ENCODE results near the gene SNX22.
"Not testable (repeated sequence)": the region's sequence is repeated elsewhere in the genome, so short reads cannot be mapped to it uniquely, and the experiment has no call there.

The SNX22 gene

GRCh38 chr15:64112073-64112772, 39.3 kb upstream of the SNX22 start:
- no peaks in the 10 kb centered on the region for H3K27me3 ChIP-seq (ENCODE audit: insufficient read depth, insufficient read length)

GRCh38 chr15:64112904-64113303, 38.6 kb upstream of the SNX22 start:
- no peaks in the 10 kb centered on the region for H3K9me3 ChIP-seq (ENCODE audit: insufficient read depth, low read length)
- H3K9ac ChIP-seq (ENCODE audit: insufficient read length, low read depth), result no peak overlapping the region
- no peak for DNase-seq (ENCODE audit: low read depth, low spot score)
- H3K4me3 ChIP-seq (ENCODE audit: insufficient read length, low read depth), result no peak overlapping the region
- H3K36me3 ChIP-seq (ENCODE audit: insufficient read depth, insufficient read length, low read length), result peaks cover 36% of the 10 kb centered on the region
- no peak for TF ChIP-seq SUZ12 (IDR thresholded peaks at IDR 0.05; ENCODE audit: extremely low read depth, insufficient read depth, insufficient read length)
- TF ChIP-seq YY1 (IDR thresholded peaks at IDR 0.05; ENCODE audit: insufficient read depth, insufficient read length), result no peak
- TF ChIP-seq ZNF274 (IDR thresholded peaks at IDR 0.05; ENCODE audit: low read depth, low read length), result no peak
- H3K27me3 ChIP-seq (ENCODE audit: insufficient read depth, insufficient read length), result no peaks in the 10 kb centered on the region
- peaks cover 2% of the 10 kb centered on the region for H3K4me1 ChIP-seq (ENCODE audit: insufficient read depth, insufficient read length)

More at GRCh38 chr15:64112073-64112772, 39.3 kb upstream of the SNX22 start:
- no peak for DNase-seq (ENCODE audit: low read depth, low spot score)
- H3K36me3 ChIP-seq (ENCODE audit: insufficient read depth, insufficient read length, low read length), result peaks cover 34% of the 10 kb centered on the region
- no peaks in the 10 kb centered on the region for H3K9me3 ChIP-seq (ENCODE audit: insufficient read depth, low read length)
- no peak overlapping the region for H3K4me3 ChIP-seq (ENCODE audit: insufficient read length, low read depth)
- H3K4me1 ChIP-seq (ENCODE audit: insufficient read depth, insufficient read length), result peaks cover 2% of the 10 kb centered on the region
- TF ChIP-seq YY1 (IDR thresholded peaks at IDR 0.05; ENCODE audit: insufficient read depth, insufficient read length) (no peak), ZNF274 (IDR thresholded peaks at IDR 0.05; ENCODE audit: low read depth, low read length) (no peak), SUZ12 (IDR thresholded peaks at IDR 0.05; ENCODE audit: extremely low read depth, insufficient read depth, insufficient read length) (no peak)
- H3K9ac ChIP-seq (ENCODE audit: insufficient read length, low read depth), result no peak overlapping the region

- H3K36me3 ChIP-seq (ENCODE audit: insufficient read depth, insufficient read length, low read length), result peaks cover 69% of the 10 kb centered on the region
- no peaks in the 10 kb centered on the region for H3K4me1 ChIP-seq (ENCODE audit: insufficient read depth, insufficient read length)
- no peaks in the 10 kb centered on the region for H3K9me3 ChIP-seq (ENCODE audit: insufficient read depth, low read length)
- H3K27me3 ChIP-seq (ENCODE audit: insufficient read depth, insufficient read length), result no peaks in the 10 kb centered on the region
- no peak for DNase-seq (ENCODE audit: low read depth, low spot score)
- TF ChIP-seq YY1 (IDR thresholded peaks at IDR 0.05; ENCODE audit: insufficient read depth, insufficient read length) (no peak), SUZ12 (IDR thresholded peaks at IDR 0.05; ENCODE audit: extremely low read depth, insufficient read depth, insufficient read length) (no peak), ZNF274 (IDR thresholded peaks at IDR 0.05; ENCODE audit: low read depth, low read length) (no peak)
- H3K4me3 ChIP-seq (ENCODE audit: insufficient read length, low read depth), result no peak overlapping the region
- no peak overlapping the region for H3K9ac ChIP-seq (ENCODE audit: insufficient read length, low read depth)
Observed at GRCh38 chr15:64117759-64118487, 33.6 kb upstream of the SNX22 start.

- not testable (repeated sequence) for H3K9ac ChIP-seq (ENCODE audit: insufficient read length, low read depth); H3K4me3 ChIP-seq (ENCODE audit: insufficient read length, low read depth); DNase-seq (ENCODE audit: low read depth, low spot score); H3K27me3 ChIP-seq (ENCODE audit: insufficient read depth, insufficient read length); H3K4me1 ChIP-seq (ENCODE audit: insufficient read depth, insufficient read length); H3K9me3 ChIP-seq (ENCODE audit: insufficient read depth, low read length)
- H3K36me3 ChIP-seq (ENCODE audit: insufficient read depth, insufficient read length, low read length), result peaks cover 68% of the 10 kb centered on the region
Observed at GRCh38 chr15:64120322-64120721, 31.2 kb upstream of the SNX22 start.

- H3K4me1 ChIP-seq (ENCODE audit: insufficient read depth, insufficient read length), result no peaks in the 10 kb centered on the region
- no peaks in the 10 kb centered on the region for H3K27me3 ChIP-seq (ENCODE audit: insufficient read depth, insufficient read length)
- H3K9me3 ChIP-seq (ENCODE audit: insufficient read depth, low read length), result no peaks in the 10 kb centered on the region
- DNase-seq (ENCODE audit: low read depth, low spot score), result no peak
- peaks cover 66% of the 10 kb centered on the region for H3K36me3 ChIP-seq (ENCODE audit: insufficient read depth, insufficient read length, low read length)
- TF ChIP-seq SUZ12 (IDR thresholded peaks at IDR 0.05; ENCODE audit: extremely low read depth, insufficient read depth, insufficient read length) (no peak), YY1 (IDR thresholded peaks at IDR 0.05; ENCODE audit: insufficient read depth, insufficient read length) (no peak), ZNF274 (IDR thresholded peaks at IDR 0.05; ENCODE audit: low read depth, low read length) (no peak)
- H3K9ac ChIP-seq (ENCODE audit: insufficient read length, low read depth), result no peak overlapping the region
- H3K4me3 ChIP-seq (ENCODE audit: insufficient read length, low read depth), result no peak overlapping the region
Observed at GRCh38 chr15:64121614-64122013, 29.9 kb upstream of the SNX22 start.

GRCh38 chr15:64122444-64122843, 29.1 kb upstream of the SNX22 start:
- Histone ChIP-seq H3K9ac (ENCODE audit: insufficient read length, low read depth) (no peak overlapping the region), H3K36me3 (ENCODE audit: insufficient read depth, insufficient read length, low read length) (peaks cover 74% of the 10 kb centered on the region), H3K27me3 (ENCODE audit: insufficient read depth, insufficient read length) (no peaks in the 10 kb centered on the region), H3K9me3 (ENCODE audit: insufficient read depth, low read length) (no peaks in the 10 kb centered on the region), H3K4me1 (ENCODE audit: insufficient read depth, insufficient read length) (no peaks in the 10 kb centered on the region), H3K4me3 (ENCODE audit: insufficient read length, low read depth) (no peak overlapping the region)
- TF ChIP-seq SUZ12 (IDR thresholded peaks at IDR 0.05; ENCODE audit: extremely low read depth, insufficient read depth, insufficient read length) (no peak), YY1 (IDR thresholded peaks at IDR 0.05; ENCODE audit: insufficient read depth, insufficient read length) (no peak), ZNF274 (IDR thresholded peaks at IDR 0.05; ENCODE audit: low read depth, low read length) (no peak)
- DNase-seq (ENCODE audit: low read depth, low spot score), result no peak

- H3K9ac ChIP-seq (ENCODE audit: insufficient read length, low read depth), result no peak overlapping the region
- peaks cover 77% of the 10 kb centered on the region for H3K36me3 ChIP-seq (ENCODE audit: insufficient read depth, insufficient read length, low read length)
- H3K27me3 ChIP-seq (ENCODE audit: insufficient read depth, insufficient read length), result no peaks in the 10 kb centered on the region
- H3K4me1 ChIP-seq (ENCODE audit: insufficient read depth, insufficient read length), result no peaks in the 10 kb centered on the region
- TF ChIP-seq SUZ12 (IDR thresholded peaks at IDR 0.05; ENCODE audit: extremely low read depth, insufficient read depth, insufficient read length), result no peak
- TF ChIP-seq ZNF274 (IDR thresholded peaks at IDR 0.05; ENCODE audit: low read depth, low read length), result no peak
- no peak for TF ChIP-seq YY1 (IDR thresholded peaks at IDR 0.05; ENCODE audit: insufficient read depth, insufficient read length)
- no peak for DNase-seq (ENCODE audit: low read depth, low spot score)
- no peaks in the 10 kb centered on the region for H3K9me3 ChIP-seq (ENCODE audit: insufficient read depth, low read length)
- H3K4me3 ChIP-seq (ENCODE audit: insufficient read length, low read depth), result no peak overlapping the region
Observed at GRCh38 chr15:64122936-64123351, 28.6 kb upstream of the SNX22 start.

Data from NT2/D1 (cell line).